ENCODE data around the gene ADGRF3. TPM values are rescaled to one million over a fixed set of nuclear protein-coding genes. Genes with fewer than 3 reads are reported as not detected.

Gene ADGRF3
- total RNA-seq, 1 experiment from 2014 or later: not detected

- in situ Hi-C loops (cut with HindIII; ENCODE audit: low pct_unique_long_range_greater_than_20kb, low sequenced_read_pairs): no loop called here
- peaks cover 27% of the 10 kb centered on the region for H3K4me1 ChIP-seq (ENCODE audit: control insufficient read depth, insufficient read depth, low read length)
- peak overlapping the region; percentile 97 for H3K27ac ChIP-seq (ENCODE audit: low read length)
- H3K27me3 ChIP-seq (ENCODE audit: control insufficient read depth, insufficient read depth, low read length): no peaks in the 10 kb centered on the region
- H3K9me3 ChIP-seq (ENCODE audit: control insufficient read depth, insufficient read depth, low read depth, low read length): no peaks in the 10 kb centered on the region
- no TSS peak for BruUV-seq (replicated peaks)
- ATAC-seq (no peak), DNase-seq (ENCODE audit: low read depth, low spot score) (no peak)
- POLR2A ChIA-PET: interaction anchor here (1.1 kb wide), 1 partner anchor 25 kb away, joined by 4 read pairs; no protein-coding TSS in a partner anchor
- intact Hi-C loops (cut with micrococcal nuclease; ENCODE audit: unreplicated experiment): no loop called here
- TF ChIP-seq TCF7L2 (IDR thresholded peaks at IDR 0.05; ENCODE audit: low read depth, low read length) (no peak), REST (IDR thresholded peaks at IDR 0.05; ENCODE audit: insufficient read depth in 1 of 2, low read depth in 2 of 2, low read length in 1 of 2) (no peak), CTCF (IDR thresholded peaks at IDR 0.05) (no peak), SIN3A (IDR thresholded peaks at IDR 0.05; ENCODE audit: borderline replicate concordance, insufficient read depth, low read depth, low read length) (no peak), POLR2AphosphoS5 (IDR thresholded peaks at IDR 0.05; ENCODE audit: low read depth, low read length) (no peak)
- CTCF ChIA-PET: no interaction called here
- peak overlapping the region; percentile 83 to 98 for H3K4me3 ChIP-seq (ENCODE audit: low read depth in 2 of 2, low read length in 2 of 2)
- peaks cover 3% of the 10 kb centered on the region; the same call in 1 of the 2 replicates for H3K36me3 ChIP-seq (ENCODE audit: control insufficient read depth, insufficient read depth, low read length)
Observed at GRCh38 chr2:26344581-26345282, 1.9 kb downstream of the ADGRF3 start.

- no TSS peak for BruUV-seq (replicated peaks)
- no peaks in the 10 kb centered on the region for H3K9me3 ChIP-seq (ENCODE audit: control insufficient read depth, insufficient read depth, low read depth, low read length)
- TF ChIP-seq POLR2AphosphoS5 (IDR thresholded peaks at IDR 0.05; ENCODE audit: low read depth, low read length): no peak
- TF ChIP-seq REST (IDR thresholded peaks at IDR 0.05; ENCODE audit: insufficient read depth in 1 of 2, low read depth in 2 of 2, low read length in 1 of 2): no peak
- TF ChIP-seq CTCF (IDR thresholded peaks at IDR 0.05): no peak
- TF ChIP-seq SIN3A (IDR thresholded peaks at IDR 0.05; ENCODE audit: borderline replicate concordance, insufficient read depth, low read depth, low read length): no peak
- TF ChIP-seq TCF7L2 (IDR thresholded peaks at IDR 0.05; ENCODE audit: low read depth, low read length): no peak
- H3K27ac ChIP-seq (ENCODE audit: low read length): no peak overlapping the region
- intact Hi-C loops (cut with micrococcal nuclease; ENCODE audit: unreplicated experiment) (no loop called here), in situ Hi-C loops (cut with HindIII; ENCODE audit: low pct_unique_long_range_greater_than_20kb, low sequenced_read_pairs) (no loop called here)
- H3K4me3 ChIP-seq (ENCODE audit: low read depth in 2 of 2, low read length in 2 of 2): no peak overlapping the region
- peaks cover 12% of the 10 kb centered on the region for H3K4me1 ChIP-seq (ENCODE audit: control insufficient read depth, insufficient read depth, low read length)
- ChIA-PET POLR2A (no interaction called here), CTCF (no interaction called here)
- H3K36me3 ChIP-seq (ENCODE audit: control insufficient read depth, insufficient read depth, low read length): peaks cover 3% of the 10 kb centered on the region; the same call in 1 of the 2 replicates
- H3K27me3 ChIP-seq (ENCODE audit: control insufficient read depth, insufficient read depth, low read length): no peaks in the 10 kb centered on the region
- no peak for ATAC-seq
- DNase-seq (ENCODE audit: low read depth, low spot score): no peak
Observed at GRCh38 chr2:26340831-26341230, 5.8 kb downstream of the ADGRF3 start.
